ENCODE data around the gene UBAP2L. TPM values are rescaled to one million over a fixed set of nuclear protein-coding genes. Genes with fewer than 3 reads are reported as not detected.

Gene UBAP2L
- total and polyA plus RNA-seq, 11 donors: 57.4 to 142 (median 97.6) TPM

GRCh38 chr1:154290921-154291320 is 70.2 kb downstream of the UBAP2L start:
- H3K36me3 ChIP-seq: no peaks in the 10 kb centered on the region
- ATAC-seq: no peak
- H3K9me3 ChIP-seq: peaks cover 0 to 24% (median 16%) of the 10 kb centered on the region in 12 donors
- DNase-seq: no peak
- TF ChIP-seq, protein P1, sequence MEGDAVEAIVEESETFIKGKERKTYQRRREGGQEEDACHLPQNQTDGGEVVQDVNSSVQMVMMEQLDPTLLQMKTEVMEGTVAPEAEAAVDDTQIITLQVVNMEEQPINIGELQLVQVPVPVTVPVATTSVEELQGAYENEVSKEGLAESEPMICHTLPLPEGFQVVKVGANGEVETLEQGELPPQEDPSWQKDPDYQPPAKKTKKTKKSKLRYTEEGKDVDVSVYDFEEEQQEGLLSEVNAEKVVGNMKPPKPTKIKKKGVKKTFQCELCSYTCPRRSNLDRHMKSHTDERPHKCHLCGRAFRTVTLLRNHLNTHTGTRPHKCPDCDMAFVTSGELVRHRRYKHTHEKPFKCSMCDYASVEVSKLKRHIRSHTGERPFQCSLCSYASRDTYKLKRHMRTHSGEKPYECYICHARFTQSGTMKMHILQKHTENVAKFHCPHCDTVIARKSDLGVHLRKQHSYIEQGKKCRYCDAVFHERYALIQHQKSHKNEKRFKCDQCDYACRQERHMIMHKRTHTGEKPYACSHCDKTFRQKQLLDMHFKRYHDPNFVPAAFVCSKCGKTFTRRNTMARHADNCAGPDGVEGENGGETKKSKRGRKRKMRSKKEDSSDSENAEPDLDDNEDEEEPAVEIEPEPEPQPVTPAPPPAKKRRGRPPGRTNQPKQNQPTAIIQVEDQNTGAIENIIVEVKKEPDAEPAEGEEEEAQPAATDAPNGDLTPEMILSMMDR (IDR thresholded peaks at IDR 0.05): no peak
- TF ChIP-seq POLR2A (IDR thresholded peaks at IDR 0.05): no peak
- no peak overlapping the region for H3K4me3 ChIP-seq
- no peak overlapping the region for H3K27ac ChIP-seq
- intact Hi-C loops (cut with DNase I): no loop called here
- 86 to 100% (median 88%) methylated on average over 1 of the region's 1 CpG for WGBS, 4 donors
- peaks cover 0 to 4% (median 0%) of the 10 kb centered on the region in 9 donors for H3K27me3 ChIP-seq
- no peaks in the 10 kb centered on the region for H3K4me1 ChIP-seq

- H3K27me3 ChIP-seq: no peaks in the 10 kb centered on the region
- DNase-seq (no peak), ATAC-seq (no peak)
- H3K9me3 ChIP-seq: peaks cover 0 to 37% (median 21%) of the 10 kb centered on the region in 12 donors
- TF ChIP-seq POLR2A (IDR thresholded peaks at IDR 0.05): no peak
- TF ChIP-seq, protein P1 (IDR thresholded peaks at IDR 0.05): no peak
- no peak overlapping the region for H3K27ac ChIP-seq
- no peaks in the 10 kb centered on the region for H3K36me3 ChIP-seq
- no peaks in the 10 kb centered on the region for H3K4me1 ChIP-seq
- intact Hi-C loops (cut with DNase I): no loop called here
- no peak overlapping the region for H3K4me3 ChIP-seq
- 74 to 79% (median 77%) methylated on average over 8 of the region's 8 CpGs for WGBS, 4 donors
Observed at GRCh38 chr1:154295408-154296235, 74.9 kb downstream of the UBAP2L start.

- Histone ChIP-seq H3K4me3 (no peak overlapping the region), H3K27ac (no peak overlapping the region), H3K36me3 (no peaks in the 10 kb centered on the region), H3K9me3 (peaks cover 0 to 7% (median 0%) of the 10 kb centered on the region in 12 donors), H3K27me3 (no peaks in the 10 kb centered on the region), H3K4me1 (no peaks in the 10 kb centered on the region)
- 68 to 80% (median 74%) methylated on average over 1 of the region's 1 CpG for WGBS, 4 donors
- ATAC-seq (no peak), DNase-seq (no peak)
- no peak for TF ChIP-seq POLR2A (IDR thresholded peaks at IDR 0.05)
- TF ChIP-seq, protein P1 (IDR thresholded peaks at IDR 0.05): no peak
- intact Hi-C loops (cut with DNase I): no loop called here
Observed at GRCh38 chr1:154301582-154301981, 80.8 kb downstream of the UBAP2L start.

GRCh38 chr1:154304664-154305337 is 84.0 kb downstream of the UBAP2L start:
- 77 to 85% (median 80%) methylated on average over 9 of the region's 9 CpGs for WGBS, 4 donors
- Histone ChIP-seq H3K4me3 (no peak overlapping the region), H3K36me3 (no peaks in the 10 kb centered on the region), H3K4me1 (no peaks in the 10 kb centered on the region), H3K27me3 (no peaks in the 10 kb centered on the region), H3K9me3 (no peaks in the 10 kb centered on the region), H3K27ac (no peak overlapping the region)
- TF ChIP-seq, protein P1 (IDR thresholded peaks at IDR 0.05): no peak
- no peak for TF ChIP-seq POLR2A (IDR thresholded peaks at IDR 0.05)
- intact Hi-C loops (cut with DNase I): no loop called here
- DNase-seq (no peak), ATAC-seq (no peak)

Data from heart left ventricle (tissue), 16 donors.